H1 (cell line): Measurements from ENCODE around the gene TAF3. TPM values are rescaled to one million over a fixed set of nuclear protein-coding genes. Genes with fewer than 3 reads are reported as not detected.

ENCODE experiments used
- CTCF ChIA-PET: fragments of 300-600 bp; sonication (Branson Sonifier 250); formaldehyde crosslinking; loops from one replicate; lab custom pipeline; 2021; ENCODE audit not compliant: partially characterized antibody; lab: Charles Lee
- POLR2A ChIA-PET: fragments of 300-600 bp; sonication (Branson Sonifier 250); formaldehyde crosslinking; loops from one replicate; lab custom pipeline; 2021; ENCODE audit warnings: inconsistent platforms; ENCODE audit not compliant: partially characterized antibody; lab: Charles Lee
- DNase-seq, 2 experiments: peaks; one replicate each; pipeline versions ENCODE4 v3.0.0 to v3.0.0-alpha.2; 2010 to 2022; ENCODE audit warnings: low spot score in 2 of 2, low read depth in 1 of 2, mixed read lengths in 1 of 2
- FAIRE-seq: peaks from 2 replicates; lab custom pipeline; 2011; peaks lifted over from hg19 to GRCh38; lab: Jason Lieb, UNC
- H2AFZ ChIP-seq: 2 replicates; pipeline ENCODE4 v1.8.1; 2012; ENCODE audit warnings: low read length, inconsistent platforms
- H2AK5ac ChIP-seq: 2 replicates; pipeline ENCODE4 v1.6.1; 2013; ENCODE audit warnings: low read depth, low read length
- H2BK120ac ChIP-seq: replicated peaks from 2 replicates; pipeline ENCODE3; 2013; ENCODE audit warnings: low read depth, low read length, inconsistent platforms
- H2BK12ac ChIP-seq: 2 replicates; pipeline ENCODE4 v1.6.1; 2013; ENCODE audit warnings: low read depth, low read length
- H2BK15ac ChIP-seq: 2 replicates; pipeline ENCODE4 v1.6.1; 2013; ENCODE audit warnings: low read length
- H2BK20ac ChIP-seq: 2 replicates; pipeline ENCODE4 v1.6.1; 2013; ENCODE audit warnings: low read length
- H2BK5ac ChIP-seq: 2 replicates; pipeline ENCODE4 v1.6.1; 2013; ENCODE audit warnings: low read depth, low read length
- H3K14ac ChIP-seq: 2 replicates; pipeline ENCODE4 v1.6.1; 2013; ENCODE audit warnings: inconsistent platforms; ENCODE audit not compliant: insufficient read length
- H3K18ac ChIP-seq: 2 replicates; pipeline ENCODE4 v1.6.1; 2013; ENCODE audit warnings: low read length; ENCODE audit errors: extremely low read depth
- H3K23ac ChIP-seq: 2 replicates; pipeline ENCODE4 v1.6.1; 2013; ENCODE audit warnings: inconsistent platforms; ENCODE audit not compliant: insufficient read length
- H3K23me2 ChIP-seq: 2 replicates; pipeline ENCODE4 v1.6.1; 2013; ENCODE audit warnings: low read depth, low read length
- H3K27ac ChIP-seq: 2 replicates; pipeline ENCODE4 v1.6.1; 2011; ENCODE audit warnings: low read depth, low read length, inconsistent platforms
- H3K27me3 ChIP-seq, 4 experiments: replicated peaks in 1 of 4; 1 replicate in 1 of 4; 2 replicates in 3 of 4; pipeline versions ENCODE4 v1.6.1 to v1.8.1; 2011 to 2013; ENCODE audit warnings: low read length in 3 of 4, mild to moderate bottlenecking in 3 of 4, inconsistent platforms in 2 of 4, mixed read lengths in 2 of 4, moderate library complexity in 1 of 4; ENCODE audit not compliant: control insufficient read depth in 3 of 4, insufficient read depth in 3 of 4; ENCODE audit errors: extremely low read depth in 1 of 4
- H3K36me3 ChIP-seq, 4 experiments: 2 replicates each; pipeline versions ENCODE4 v1.6.1 to v1.8.1; 2011 to 2013; ENCODE audit warnings: mild to moderate bottlenecking in 4 of 4, low read length in 3 of 4, moderate library complexity in 2 of 4, control low read depth in 1 of 4, inconsistent platforms in 1 of 4; ENCODE audit not compliant: insufficient read depth in 4 of 4, control insufficient read depth in 2 of 4
- H3K4ac ChIP-seq: replicated peaks from 2 replicates; pipeline ENCODE3; 2013; ENCODE audit warnings: low read length, low read depth, mixed read lengths, inconsistent platforms; ENCODE audit not compliant: insufficient read length
- H3K4me1 ChIP-seq, 4 experiments: replicated peaks in 1 of 4; 1 replicate in 1 of 4; 2 replicates in 3 of 4; pipeline versions ENCODE4 v1.6.1 to v1.8.1; 2011 to 2013; ENCODE audit warnings: low read length in 3 of 4, inconsistent platforms in 2 of 4, mixed read lengths in 1 of 4; ENCODE audit not compliant: insufficient read depth in 4 of 4, control insufficient read depth in 3 of 4
- H3K4me2 ChIP-seq, 2 experiments: 2 replicates each; pipeline versions ENCODE4 v1.6.1 to v1.8.1; 2011 to 2013; ENCODE audit warnings: low read depth in 2 of 2, low read length in 2 of 2, control low read depth in 1 of 2, inconsistent platforms in 1 of 2, mild to moderate bottlenecking in 1 of 2; ENCODE audit not compliant: insufficient read depth in 1 of 2
- H3K4me3 ChIP-seq, 4 experiments: fragments of 200-600, 300-600 bp in 1 of 4; sonication (generic), shearing (Covaris generic), sonication (Bioruptor Twin) in 1 of 4; 2 replicates each; pipeline versions ENCODE4 v1.5.1 to v1.8.1; 2011 to 2016; ENCODE audit warnings: low read length in 4 of 4, low read depth in 3 of 4, control low read depth in 2 of 4, inconsistent platforms in 2 of 4, mild to moderate bottlenecking in 2 of 4, mixed read lengths in 1 of 4, moderate library complexity in 1 of 4; ENCODE audit not compliant: insufficient read depth in 2 of 4; ENCODE audit errors: extremely low read depth in 1 of 4
- H3K56ac ChIP-seq: replicated peaks from 2 replicates; pipeline ENCODE3; 2013; ENCODE audit warnings: low read depth, mild to moderate bottlenecking, mixed read lengths, low read length, inconsistent platforms; ENCODE audit not compliant: insufficient read length
- H3K79me1 ChIP-seq: 2 replicates; pipeline ENCODE4 v1.6.1; 2013; ENCODE audit warnings: low read depth, low read length, control low read depth
- H3K79me2 ChIP-seq, 2 experiments: 2 replicates each; pipeline versions ENCODE4 v1.6.1 to v1.8.1; 2012 to 2013; ENCODE audit warnings: low read length in 2 of 2, mild to moderate bottlenecking in 2 of 2, inconsistent platforms in 1 of 2; ENCODE audit not compliant: insufficient read depth in 2 of 2, control insufficient read depth in 1 of 2
- H3K9ac ChIP-seq, 4 experiments: replicated peaks in 1 of 4; 1 replicate in 1 of 4; 2 replicates in 3 of 4; pipeline versions ENCODE4 v1.6.1 to v1.8.1; 2011 to 2013; ENCODE audit warnings: low read depth in 3 of 4, low read length in 3 of 4, control low read depth in 2 of 4, mild to moderate bottlenecking in 2 of 4, moderate library complexity in 2 of 4, inconsistent platforms in 1 of 4; ENCODE audit errors: extremely low read depth in 1 of 4
- H3K9me3 ChIP-seq, 2 experiments: 2 replicates each; pipeline versions ENCODE4 v1.6.1 to v1.8.1; 2012 to 2013; ENCODE audit warnings: mild to moderate bottlenecking in 2 of 2, moderate library complexity in 2 of 2, control low read depth in 1 of 2, inconsistent platforms in 1 of 2, low read depth in 1 of 2, low read length in 1 of 2, mixed read lengths in 1 of 2; ENCODE audit not compliant: insufficient read depth in 2 of 2
- H4K20me1 ChIP-seq, 2 experiments: replicated peaks in 1 of 2; 2 replicates each; pipeline versions ENCODE3 to v1.8.1; 2011 to 2013; ENCODE audit warnings: inconsistent platforms in 2 of 2, low read length in 2 of 2, mild to moderate bottlenecking in 1 of 2; ENCODE audit not compliant: insufficient read depth in 2 of 2, control insufficient read depth in 1 of 2
- H4K5ac ChIP-seq: 2 replicates; pipeline ENCODE4 v1.6.1; 2013; ENCODE audit warnings: low read length, low read depth, mixed read lengths, inconsistent platforms; ENCODE audit not compliant: insufficient read length
- H4K8ac ChIP-seq: 2 replicates; pipeline ENCODE4 v1.8.0; 2013; ENCODE audit warnings: mild to moderate bottlenecking, moderate library complexity, low read length, inconsistent platforms; ENCODE audit not compliant: insufficient read depth; ENCODE audit errors: extremely low read depth
- H4K91ac ChIP-seq: replicated peaks from 2 replicates; pipeline ENCODE3; 2013; ENCODE audit warnings: low read length, mixed read lengths, inconsistent platforms; ENCODE audit not compliant: insufficient read length
- ATF3 ChIP-seq: IDR thresholded peaks from 2 replicates; pipeline ENCODE4 v1.6.1; 2011; ENCODE audit warnings: low read depth, mild to moderate bottlenecking, low read length; ENCODE audit not compliant: insufficient read depth
- BCL11A ChIP-seq, 2 experiments: IDR thresholded peaks; one replicate each; pipeline ENCODE4 v1.6.1; 2011; ENCODE audit warnings: low read depth in 2 of 2, low read length in 2 of 2, mild to moderate bottlenecking in 2 of 2
- CHD1 ChIP-seq: IDR thresholded peaks from 2 replicates; pipeline ENCODE4 v1.6.1; 2012; ENCODE audit warnings: low read depth, low read length, improper control_type of control experiment
- FOSL1 ChIP-seq: IDR thresholded peaks from 2 replicates; pipeline ENCODE4 v1.6.1; 2011; ENCODE audit warnings: mild to moderate bottlenecking, low read depth, low read length, moderate library complexity; ENCODE audit not compliant: insufficient read depth
- KDM4A ChIP-seq: IDR thresholded peaks from one replicate; pipeline ENCODE4 v1.7.1; 2012; ENCODE audit warnings: low read depth, mild to moderate bottlenecking, moderate library complexity, low read length, inconsistent platforms; ENCODE audit not compliant: severe bottlenecking
- MAX ChIP-seq: IDR thresholded peaks from 2 replicates; pipeline ENCODE4 v1.6.1; 2012; ENCODE audit warnings: inconsistent platforms
- NANOG ChIP-seq: IDR thresholded peaks from 2 replicates; pipeline ENCODE4 v1.6.1; 2011; ENCODE audit warnings: low read length, low read depth, mild to moderate bottlenecking, inconsistent platforms; ENCODE audit not compliant: insufficient read depth, poor library complexity, severe bottlenecking
- RXRA ChIP-seq: IDR thresholded peaks from 2 replicates; pipeline ENCODE4 v1.6.1; 2011; ENCODE audit warnings: low read depth, mild to moderate bottlenecking, low read length, moderate library complexity; ENCODE audit not compliant: insufficient read depth
- TAF1 ChIP-seq: IDR thresholded peaks from 2 replicates; pipeline ENCODE4 v1.6.1; 2011; ENCODE audit warnings: mild to moderate bottlenecking, low read depth, low read length
- TBP ChIP-seq: IDR thresholded peaks from 2 replicates; pipeline ENCODE4 v1.6.1; 2011; ENCODE audit warnings: low read depth, low read length, improper control_type of control experiment
- WGBS, 2 experiments: shearing (Covaris generic) in 1 of 2; methylation state at CpG; one replicate each; pipeline versions ENCODE4 v1.1.6 to v1.1.7; 2013 to 2015; ENCODE audit warnings: low lambda C conversion rate in 2 of 2, mixed read lengths in 2 of 2, inconsistent platforms in 1 of 2, low coverage in 1 of 2, missing lambda C conversion rate in 1 of 2; ENCODE audit not compliant: insufficient replicate concordance in 2 of 2, insufficient coverage in 1 of 2, insufficient read length in 1 of 2; ENCODE audit errors: extremely low coverage in 1 of 2, missing lambda C conversion rate in 1 of 2; 5-methylcytosine and 5-hydroxymethylcytosine counted together
- polyA plus RNA-seq, 7 experiments: library from polyadenylated mRNA; depleted of rRNA in 3 of 7; stranded (reverse) in 5 of 7; unstranded in 2 of 7; fragments of >200 nt in 5 of 7; fragments of 200-250 nt in 2 of 7; gene quantifications; 1 replicate in 5 of 7; 2 replicates in 1 of 7; 4 replicates in 1 of 7; pipeline versions ENCODE4 v1.2.1 to v1.2.3, GENCODE V29; 2011 to 2013; ENCODE audit warnings: missing spikeins in 2 of 7, mixed read lengths in 2 of 7
- total RNA-seq: library from RNA; stranded (reverse); fragmentation: NEBNext Ultra II Directional; extraction: Animal tissue kit (Norgen Biotek cat#: 25700); gene quantifications from 2 replicates; pipeline ENCODE4 v1.2.1, GENCODE V29; 2021
- TF ChIP-seq, protein P1 (sequence below), 3 experiments: IDR thresholded peaks; 1 replicate in 2 of 3; 2 replicates in 1 of 3; pipeline versions ENCODE4 v1.5.1 to v1.6.1; 2011; ENCODE audit warnings: low read length in 3 of 3, mild to moderate bottlenecking in 3 of 3, inconsistent platforms in 2 of 3, low read depth in 1 of 3, moderate library complexity in 1 of 3; ENCODE audit not compliant: insufficient read depth in 1 of 3; ENCODE audit errors: control extremely low read depth in 1 of 3

Gene TAF3
- total and polyA plus RNA-seq, 2 of the 8 experiments (the other 6 are each of a cell fraction or from before 2014, with no cell fraction given), result 1.5 to 11.2 TPM

DNA sequence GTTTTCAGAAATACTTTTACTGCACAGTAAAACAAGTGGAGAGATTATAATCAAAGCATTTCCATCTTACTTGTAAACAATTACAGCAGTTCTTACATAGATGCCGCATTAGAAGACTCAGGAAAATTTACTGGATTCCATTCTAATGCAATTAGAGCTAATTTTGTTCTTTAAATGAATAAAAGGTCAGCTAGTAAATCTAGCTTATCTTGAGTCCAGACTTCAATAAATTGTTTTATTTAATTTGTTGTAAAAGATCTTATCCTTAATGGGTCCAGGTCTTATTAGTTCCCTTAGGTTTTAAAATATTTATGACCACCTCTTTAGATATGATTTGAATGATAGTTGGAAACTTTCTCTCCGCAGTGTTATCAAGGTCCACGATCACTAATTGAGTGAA, 166.0 kb downstream of the TAF3 start:
- no peak for DNase-seq
- H3K9ac ChIP-seq, result no peak overlapping the region
- no peaks in the 10 kb centered on the region for H3K23me2 ChIP-seq
- H3K79me2 ChIP-seq, result no peaks in the 10 kb centered on the region
- no peak overlapping the region for H3K18ac ChIP-seq
- H3K4me3 ChIP-seq, result no peak overlapping the region
- H3K56ac ChIP-seq, result no peak overlapping the region
- no peak overlapping the region for H2BK12ac ChIP-seq
- H4K91ac ChIP-seq, result no peak overlapping the region
- WGBS, 2 experiments, result 94% methylated on average over 3 of the region's 3 CpGs; no CpG with 5 or more reads in 1 of the 2 experiments
- no peak overlapping the region for H2AK5ac ChIP-seq
- H3K27ac ChIP-seq, result no peak overlapping the region
- no peak for FAIRE-seq
- CTCF ChIA-PET, result interaction anchor here (1.5 kb wide), 1 partner anchor 9 kb away, joined by 7 read pairs; no protein-coding TSS in a partner anchor
- no peak overlapping the region for H3K4ac ChIP-seq
- no peak overlapping the region for H2BK15ac ChIP-seq
- no peaks in the 10 kb centered on the region; a peak in 1 of 7 replicates for H3K4me1 ChIP-seq
- H2BK20ac ChIP-seq, result no peak overlapping the region
- no peak overlapping the region for H3K23ac ChIP-seq
- H3K14ac ChIP-seq, result no peak overlapping the region
- no peak overlapping the region for H3K4me2 ChIP-seq
- no peak overlapping the region for H4K5ac ChIP-seq
- H2BK5ac ChIP-seq, result no peak overlapping the region
- no peak overlapping the region for H2AFZ ChIP-seq
- no peaks in the 10 kb centered on the region for H3K36me3 ChIP-seq
- H3K27me3 ChIP-seq, result no peaks in the 10 kb centered on the region
- no peak overlapping the region for H4K8ac ChIP-seq
- no peak overlapping the region for H2BK120ac ChIP-seq
- no peaks in the 10 kb centered on the region for H3K9me3 ChIP-seq
- H4K20me1 ChIP-seq, result no peaks in the 10 kb centered on the region
- POLR2A ChIA-PET, result no interaction called here
- H3K79me1 ChIP-seq, result no peaks in the 10 kb centered on the region
- TF ChIP-seq NANOG (no peak), BCL11A (IDR thresholded peaks at IDR 0.05; ENCODE audit: low read depth in 2 of 2, low read length in 2 of 2) (no peak), MAX (no peak), TAF1 (no peak), CHD1 (no peak), ATF3 (no peak), KDM4A (no peak), FOSL1 (no peak), TBP (no peak), RXRA (no peak)
- TF ChIP-seq, protein P1, sequence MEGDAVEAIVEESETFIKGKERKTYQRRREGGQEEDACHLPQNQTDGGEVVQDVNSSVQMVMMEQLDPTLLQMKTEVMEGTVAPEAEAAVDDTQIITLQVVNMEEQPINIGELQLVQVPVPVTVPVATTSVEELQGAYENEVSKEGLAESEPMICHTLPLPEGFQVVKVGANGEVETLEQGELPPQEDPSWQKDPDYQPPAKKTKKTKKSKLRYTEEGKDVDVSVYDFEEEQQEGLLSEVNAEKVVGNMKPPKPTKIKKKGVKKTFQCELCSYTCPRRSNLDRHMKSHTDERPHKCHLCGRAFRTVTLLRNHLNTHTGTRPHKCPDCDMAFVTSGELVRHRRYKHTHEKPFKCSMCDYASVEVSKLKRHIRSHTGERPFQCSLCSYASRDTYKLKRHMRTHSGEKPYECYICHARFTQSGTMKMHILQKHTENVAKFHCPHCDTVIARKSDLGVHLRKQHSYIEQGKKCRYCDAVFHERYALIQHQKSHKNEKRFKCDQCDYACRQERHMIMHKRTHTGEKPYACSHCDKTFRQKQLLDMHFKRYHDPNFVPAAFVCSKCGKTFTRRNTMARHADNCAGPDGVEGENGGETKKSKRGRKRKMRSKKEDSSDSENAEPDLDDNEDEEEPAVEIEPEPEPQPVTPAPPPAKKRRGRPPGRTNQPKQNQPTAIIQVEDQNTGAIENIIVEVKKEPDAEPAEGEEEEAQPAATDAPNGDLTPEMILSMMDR (IDR thresholded peaks at IDR 0.05; ENCODE audit: control extremely low read depth in 1 of 3, insufficient read depth in 1 of 3, low read depth in 1 of 3, low read length in 3 of 3), result no peak
